Smooth muscle cell (in vitro differentiated cells): ENCODE measurements around the gene ANKRD39. TPM values are rescaled to one million over a fixed set of nuclear protein-coding genes. Genes with fewer than 3 reads are reported as not detected.

Experiments
- DNase-seq: peaks from one replicate; lab custom pipeline; 2025; ENCODE audit not compliant: unreplicated experiment; lab: John Stamatoyannopoulos, UW
- H2AFZ ChIP-seq: fragments of 200-600 bp; sonication (generic); 2 replicates; pipeline ENCODE4 v1.6.0; 2016; ENCODE audit warnings: antibody characterized with exemption, low read depth, mild to moderate bottlenecking
- H3F3A ChIP-seq: fragments of 200-600 bp; sonication (generic); 2 replicates; pipeline ENCODE4 v1.6.0; 2017; ENCODE audit warnings: antibody characterized with exemption, low read depth
- H3K27ac ChIP-seq: fragments of 200-600 bp; sonication (generic); 2 replicates; pipeline ENCODE4 v1.5.1; 2016; ENCODE audit warnings: low read depth, mild to moderate bottlenecking
- H3K27me3 ChIP-seq: fragments of 200-600 bp; sonication (generic); 2 replicates; pipeline ENCODE4 v1.6.1; 2016; ENCODE audit warnings: low read depth, mild to moderate bottlenecking
- H3K36me3 ChIP-seq: fragments of 200-600 bp; sonication (generic); 2 replicates; pipeline ENCODE4 v1.5.1; 2016; ENCODE audit warnings: low read depth
- H3K4me1 ChIP-seq: fragments of 200-600 bp; sonication (generic); 2 replicates; pipeline ENCODE4 v1.5.1; 2016; ENCODE audit warnings: low read depth
- H3K4me2 ChIP-seq: fragments of 200-600 bp; sonication (generic); 2 replicates; pipeline ENCODE4 v1.6.0; 2016; ENCODE audit warnings: mild to moderate bottlenecking
- H3K4me3 ChIP-seq: fragments of 200-600 bp; sonication (generic); 2 replicates; pipeline ENCODE4 v1.5.1; 2016; ENCODE audit warnings: mild to moderate bottlenecking
- H3K79me2 ChIP-seq: fragments of 200-600 bp; sonication (generic); 2 replicates; pipeline ENCODE4 v1.6.0; 2016; ENCODE audit warnings: low read depth, mild to moderate bottlenecking
- H3K9ac ChIP-seq: fragments of 200-600 bp; sonication (generic); 2 replicates; pipeline ENCODE4 v1.6.0; 2016; ENCODE audit warnings: low read depth
- H3K9me3 ChIP-seq: fragments of 200-600 bp; sonication (generic); replicated peaks from 2 replicates; pipeline ENCODE4 v1.5.1; 2016; ENCODE audit warnings: low read depth
- H4K20me1 ChIP-seq: fragments of 200-600 bp; sonication (generic); 2 replicates; pipeline ENCODE4 v1.6.0; 2016; ENCODE audit warnings: low read depth
- CTCF ChIP-seq: fragments of 200-600 bp; sonication (generic); IDR thresholded peaks from 2 replicates; pipeline ENCODE4 v1.5.1; 2017; ENCODE audit warnings: borderline replicate concordance, mild to moderate bottlenecking, antibody characterized with exemption; ENCODE audit not compliant: insufficient read depth, poor library complexity, severe bottlenecking
- WGBS: methylation state at CpG from one replicate; pipeline ENCODE4 v1.1.7; 2016; ENCODE audit warnings: low lambda C conversion rate; 5-methylcytosine and 5-hydroxymethylcytosine counted together
- polyA plus RNA-seq: library from polyadenylated mRNA; unstranded; fragments of >200 nt; fragmentation: Nextera tagmentation; extraction: Ambion mirVana; gene quantifications from 2 replicates; pipeline ENCODE4 v1.2.1, GENCODE V29; 2016
- total RNA-seq: library from RNA; depleted of rRNA; stranded (reverse); fragments of >200 nt; gene quantifications from 2 replicates; pipeline ENCODE4 v1.2.3, GENCODE V29; 2014

Gene ANKRD39
- total and polyA plus RNA-seq, 2 experiments from 2014 or later, result 7.9 to 16.5 TPM

- Histone ChIP-seq H4K20me1 (no peaks in the 10 kb centered on the region), H3K36me3 (no peaks in the 10 kb centered on the region), H3K27ac (peak overlapping the region; percentile 24), H2AFZ (peak overlapping the region; percentile 89), H3K4me3 (no peak overlapping the region), H3K9me3 (no peaks in the 10 kb centered on the region), H3K4me2 (peak overlapping the region; percentile 68), H3K27me3 (no peaks in the 10 kb centered on the region), H3K9ac (no peak overlapping the region), H3F3A (peaks cover 3% of the 10 kb centered on the region), H3K79me2 (no peaks in the 10 kb centered on the region), H3K4me1 (peaks cover 23% of the 10 kb centered on the region)
- no peak for DNase-seq
- WGBS, result 6% methylated on average over 9 of the region's 10 CpGs
- TF ChIP-seq CTCF, result no peak
Measured at GRCh38 chr2:96881349-96882195, 23.8 kb upstream of the ANKRD39 start.

GRCh38 chr2:96880891-96881273 is 23.1 kb upstream of the ANKRD39 start:
- TF ChIP-seq CTCF, result no peak
- WGBS, result 83% methylated on average over 6 of the region's 6 CpGs

GRCh38 chr2:96879545-96880040 is 21.8 kb upstream of the ANKRD39 start:
- Histone ChIP-seq H3K27me3 (no peaks in the 10 kb centered on the region), H3K9me3 (no peaks in the 10 kb centered on the region), H3K4me2 (no peak overlapping the region), H3K9ac (no peak overlapping the region), H3K27ac (no peak overlapping the region), H3K4me1 (peaks cover 40% of the 10 kb centered on the region), H3F3A (peaks cover 8% of the 10 kb centered on the region), H3K4me3 (no peak overlapping the region), H3K79me2 (no peaks in the 10 kb centered on the region), H2AFZ (no peak overlapping the region), H4K20me1 (no peaks in the 10 kb centered on the region), H3K36me3 (no peaks in the 10 kb centered on the region)
- 94% methylated on average over 18 of the region's 18 CpGs for WGBS
- no peak for TF ChIP-seq CTCF
- no peak for DNase-seq

More at GRCh38 chr2:96880891-96881273, 23.1 kb upstream of the ANKRD39 start:
- H4K20me1 ChIP-seq, result no peaks in the 10 kb centered on the region
- DNase-seq, result no peak
- peak overlapping the region; percentile 68 for H3K4me2 ChIP-seq
- no peak overlapping the region for H3K4me3 ChIP-seq
- no peaks in the 10 kb centered on the region for H3K36me3 ChIP-seq
- H3K9me3 ChIP-seq, result no peaks in the 10 kb centered on the region
- no peak overlapping the region for H3K27ac ChIP-seq
- H3F3A ChIP-seq, result peaks cover 3% of the 10 kb centered on the region
- no peak overlapping the region for H3K9ac ChIP-seq
- H2AFZ ChIP-seq, result no peak overlapping the region
- peaks cover 30% of the 10 kb centered on the region for H3K4me1 ChIP-seq
- no peaks in the 10 kb centered on the region for H3K79me2 ChIP-seq
- no peaks in the 10 kb centered on the region for H3K27me3 ChIP-seq
